Choroid plexus epithelial cell (primary cell): ENCODE data around the gene EIF3A.

Experiments
- DNase-seq: peaks from one replicate; pipeline ENCODE4 v3.0.0-alpha.2; 2010; ENCODE audit warnings: low read depth
- H3K4me3 ChIP-seq: 2 replicates; pipeline ENCODE4 v1.5.1; 2011; ENCODE audit warnings: low read depth, mild to moderate bottlenecking, control low read depth, low read length, moderate library complexity
- TF ChIP-seq, protein P1 (sequence below): conservative IDR thresholded peaks from 2 replicates; pipeline ENCODE4 v1.5.1; 2011; ENCODE audit warnings: low read depth, mild to moderate bottlenecking, control low read depth, inconsistent platforms, low read length, moderate library complexity

EIF3A gene

GRCh38 chr10:119045561-119045960 is 35.1 kb downstream of the EIF3A start:
- TF ChIP-seq, protein P1, sequence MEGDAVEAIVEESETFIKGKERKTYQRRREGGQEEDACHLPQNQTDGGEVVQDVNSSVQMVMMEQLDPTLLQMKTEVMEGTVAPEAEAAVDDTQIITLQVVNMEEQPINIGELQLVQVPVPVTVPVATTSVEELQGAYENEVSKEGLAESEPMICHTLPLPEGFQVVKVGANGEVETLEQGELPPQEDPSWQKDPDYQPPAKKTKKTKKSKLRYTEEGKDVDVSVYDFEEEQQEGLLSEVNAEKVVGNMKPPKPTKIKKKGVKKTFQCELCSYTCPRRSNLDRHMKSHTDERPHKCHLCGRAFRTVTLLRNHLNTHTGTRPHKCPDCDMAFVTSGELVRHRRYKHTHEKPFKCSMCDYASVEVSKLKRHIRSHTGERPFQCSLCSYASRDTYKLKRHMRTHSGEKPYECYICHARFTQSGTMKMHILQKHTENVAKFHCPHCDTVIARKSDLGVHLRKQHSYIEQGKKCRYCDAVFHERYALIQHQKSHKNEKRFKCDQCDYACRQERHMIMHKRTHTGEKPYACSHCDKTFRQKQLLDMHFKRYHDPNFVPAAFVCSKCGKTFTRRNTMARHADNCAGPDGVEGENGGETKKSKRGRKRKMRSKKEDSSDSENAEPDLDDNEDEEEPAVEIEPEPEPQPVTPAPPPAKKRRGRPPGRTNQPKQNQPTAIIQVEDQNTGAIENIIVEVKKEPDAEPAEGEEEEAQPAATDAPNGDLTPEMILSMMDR: no peak

GRCh38 chr10:119042169-119042568 is 38.4 kb downstream of the EIF3A start:
- no peak for DNase-seq
- H3K4me3 ChIP-seq: no peak overlapping the region
- TF ChIP-seq, protein P1: no peak

More at GRCh38 chr10:119045561-119045960, 35.1 kb downstream of the EIF3A start:
- no peak for DNase-seq
- H3K4me3 ChIP-seq: no peak overlapping the region

GRCh38 chr10:119041326-119041725 is 39.3 kb downstream of the EIF3A start:
- DNase-seq: no peak
- H3K4me3 ChIP-seq: no peak overlapping the region
- TF ChIP-seq, protein P1: no peak

DNA sequence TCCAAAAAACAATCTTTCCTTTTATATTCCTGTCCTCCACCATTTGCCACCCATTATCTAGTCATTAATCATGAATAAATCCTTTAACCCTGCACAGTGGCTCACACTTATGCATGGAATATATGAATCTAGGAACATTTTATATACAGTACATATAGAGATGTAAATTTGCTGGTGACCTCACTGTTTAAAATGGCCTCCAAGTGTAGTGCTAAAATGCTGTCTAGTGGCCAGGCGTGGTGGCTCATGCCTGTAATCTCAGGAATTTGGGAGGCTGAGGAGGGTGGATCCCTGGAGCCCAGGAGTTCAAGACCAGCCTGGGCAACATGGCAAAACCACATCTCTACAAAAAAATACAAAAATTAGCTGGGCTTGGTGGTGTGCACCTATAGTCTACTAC is 41.5 kb downstream of the EIF3A start:
- no peak for DNase-seq
- TF ChIP-seq, protein P1: no peak
- H3K4me3 ChIP-seq: no peak overlapping the region

- no peak for DNase-seq
- H3K4me3 ChIP-seq: no peak overlapping the region
- TF ChIP-seq, protein P1: no peak
These were observed 49.0 kb downstream of the EIF3A start for GRCh38 chr10:119031496-119032059.

GRCh38 chr10:119030421-119031250 is 50.0 kb downstream of the EIF3A start:
- TF ChIP-seq, protein P1: no peak
- peak overlapping the region; percentile 57 for H3K4me3 ChIP-seq
- peak; percentile 63 for DNase-seq
